Activated CD4-positive, alpha-beta memory T cell treated with anti-CD3 and anti-CD28 coated beads, Interleukin-2, amount 10 ng/mL, durations not matched to agents 7 days and 5 days (primary cell): ENCODE measurements around the gene MBD3L2B. TPM values are rescaled to one million over a fixed set of nuclear protein-coding genes. Genes with fewer than 3 reads are reported as not detected.
A peak's percentile ranks its signal among the peaks of the same experiment; 100 is the strongest.
"Not testable (repeated sequence)": the region's sequence is repeated elsewhere in the genome, so short reads cannot be mapped to it uniquely, and the experiment has no call there.

Experiments
- CTCF ChIA-PET: fragments of 350-600 bp; sonication (Branson Sonifier 250); formaldehyde crosslinking; loops from one replicate; lab custom pipeline; 2021; ENCODE audit warnings: antibody characterized with exemption, inconsistent platforms; lab: Charles Lee
- POLR2A ChIA-PET: fragments of 350-600 bp; sonication (Branson Sonifier 250); formaldehyde crosslinking; loops from one replicate; lab custom pipeline; 2021; ENCODE audit warnings: antibody characterized with exemption; lab: Charles Lee
- DNase-seq: peaks from one replicate; pipeline ENCODE4 v3.0.0-alpha.2; 2020
- H3K27ac Mint-ChIP-seq: one replicate; pipeline ENCODE4 v1.8.0; 2021; ENCODE audit warnings: mild to moderate bottlenecking, mixed read lengths
- H3K27me3 Mint-ChIP-seq: one replicate; pipeline ENCODE4 v1.8.0; 2021; ENCODE audit warnings: mixed read lengths
- H3K36me3 Mint-ChIP-seq: one replicate; pipeline ENCODE4 v1.8.0; 2021; ENCODE audit warnings: low read depth, mixed read lengths
- H3K4me1 Mint-ChIP-seq: one replicate; pipeline ENCODE4 v1.8.0; 2021; ENCODE audit warnings: mixed read lengths
- H3K4me3 Mint-ChIP-seq: one replicate; pipeline ENCODE4 v1.8.0; 2021; ENCODE audit warnings: mild to moderate bottlenecking, mixed read lengths
- H3K9me3 Mint-ChIP-seq: one replicate; pipeline ENCODE4 v1.8.0; 2021; ENCODE audit warnings: mixed read lengths
- total RNA-seq, 2 experiments: library from RNA; stranded (reverse); gene quantifications; one replicate each; pipeline ENCODE4 v1.2.3, GENCODE V29; 2021

MBD3L2B gene
- total RNA-seq: not detected

GRCh38 chr19:7021331-7021730 lies at the start of gene MBD3L2B:
Gene MBD3L2B, minus strand, starts transcription at chr19:7021431. Its CDS starts 34 bp downstream, at chr19:7021397.
- DNase-seq, H3K4me1 Mint-ChIP-seq, POLR2A ChIA-PET, H3K9me3 Mint-ChIP-seq, H3K27me3 Mint-ChIP-seq, H3K36me3 Mint-ChIP-seq, CTCF ChIA-PET, H3K4me3 Mint-ChIP-seq, H3K27ac Mint-ChIP-seq: not testable (repeated sequence)

- CTCF ChIA-PET: interaction anchor here (0.8 to 3.3 kb wide), 4 partner anchors 29 to 207 kb away, joined by 3 to 11 read pairs (median 5); no protein-coding TSS in a partner anchor
- H3K27ac Mint-ChIP-seq: peak overlapping the region; percentile 91
- no peaks in the 10 kb centered on the region for H3K27me3 Mint-ChIP-seq
Observed at GRCh38 chr19:7069904-7070226, 48.6 kb upstream of the MBD3L2B start.

GRCh38 chr19:7069042-7069903 lies 48.0 kb upstream of the MBD3L2B start, which contains the start of gene ZNF557:
Gene ZNF557, plus strand, starts transcription at chr19:7069703. Its CDS starts 5,372 bp downstream, at chr19:7075075.
- CTCF ChIA-PET: interaction anchor here (0.8 to 3.3 kb wide), 6 partner anchors 30 to 933 kb away, joined by 3 to 12 read pairs (median 6); no protein-coding TSS in a partner anchor
- Mint-ChIP-seq H3K36me3 (peaks cover 41% of the 10 kb centered on the region), H3K4me1 (peaks cover 24% of the 10 kb centered on the region), H3K27ac (peak within 1 kb of the TSS; percentile 91), H3K9me3 (peaks cover 10% of the 10 kb centered on the region), H3K27me3 (no peaks in the 10 kb centered on the region), H3K4me3 (peak within 1 kb of the TSS; percentile 96)
- DNase-seq: peak; percentile 99
- POLR2A ChIA-PET: interaction anchor here (0.9 to 3.1 kb wide), 15 partner anchors 9 to 800 kb away, joined by 3 to 38 read pairs (median 4); partner anchors contain the start of genes ARHGEF18, GPR108, PET100 and SH2D3A

More at GRCh38 chr19:7069904-7070226, 48.6 kb upstream of the MBD3L2B start:
- Mint-ChIP-seq H3K36me3 (peaks cover 47% of the 10 kb centered on the region), H3K4me1 (peaks cover 24% of the 10 kb centered on the region), H3K9me3 (peaks cover 10% of the 10 kb centered on the region), H3K4me3 (peak overlapping the region; percentile 96)
- no peak for DNase-seq
- POLR2A ChIA-PET: interaction anchor here (1.0 to 3.1 kb wide), 15 partner anchors 8 to 799 kb away, joined by 3 to 38 read pairs (median 4); partner anchors contain the start of genes ARHGEF18, GPR108, PET100 and SH2D3A

GRCh38 chr19:7068599-7068998 lies 47.4 kb upstream of the MBD3L2B start:
- ChIA-PET CTCF (interaction anchor here (1.0 to 3.3 kb wide), 5 partner anchors 31 to 934 kb away, joined by 3 to 12 read pairs (median 7); no protein-coding TSS in a partner anchor), POLR2A (interaction anchor here (0.9 to 3.1 kb wide), 10 partner anchors 13 to 800 kb away, joined by 3 to 38 read pairs (median 4); partner anchors contain the start of genes ARHGEF18 and SH2D3A)
- DNase-seq: no peak
- H3K27me3 Mint-ChIP-seq: no peaks in the 10 kb centered on the region
- peak overlapping the region; percentile 91 for H3K27ac Mint-ChIP-seq
- peaks cover 8% of the 10 kb centered on the region for H3K9me3 Mint-ChIP-seq
- peak overlapping the region; percentile 96 for H3K4me3 Mint-ChIP-seq
- peaks cover 24% of the 10 kb centered on the region for H3K4me1 Mint-ChIP-seq
- peaks cover 34% of the 10 kb centered on the region for H3K36me3 Mint-ChIP-seq

GRCh38 chr19:7067716-7068115 lies 46.5 kb upstream of the MBD3L2B start:
- Mint-ChIP-seq H3K27me3 (no peaks in the 10 kb centered on the region), H3K9me3 (peaks cover 6% of the 10 kb centered on the region), H3K4me3 (no peak overlapping the region), H3K36me3 (peaks cover 28% of the 10 kb centered on the region), H3K27ac (no peak overlapping the region), H3K4me1 (peaks cover 24% of the 10 kb centered on the region)
- no peak for DNase-seq
- CTCF ChIA-PET: interaction anchor here (1.7 to 3.3 kb wide), 3 partner anchors 32 to 55 kb away, joined by 4 to 12 read pairs (median 11); no protein-coding TSS in a partner anchor
- POLR2A ChIA-PET: interaction anchor here (3.1 kb wide), 1 partner anchor 31 kb away, joined by 38 read pairs; no protein-coding TSS in a partner anchor

GRCh38 chr19:7067122-7067521 lies 45.9 kb upstream of the MBD3L2B start:
- POLR2A ChIA-PET, H3K9me3 Mint-ChIP-seq, DNase-seq, H3K4me3 Mint-ChIP-seq, H3K27me3 Mint-ChIP-seq, H3K27ac Mint-ChIP-seq, CTCF ChIA-PET: not testable (repeated sequence)
- peaks cover 22% of the 10 kb centered on the region for H3K36me3 Mint-ChIP-seq
- peaks cover 19% of the 10 kb centered on the region for H3K4me1 Mint-ChIP-seq

GRCh38 chr19:7063764-7064418 lies 42.7 kb upstream of the MBD3L2B start:
- H3K27me3 Mint-ChIP-seq: no peaks in the 10 kb centered on the region
- peaks cover under 1% of the 10 kb centered on the region for H3K9me3 Mint-ChIP-seq
- CTCF ChIA-PET: no interaction called here
- H3K27ac Mint-ChIP-seq: no peak overlapping the region
- DNase-seq: no peak
- H3K4me1 Mint-ChIP-seq: peaks cover 4% of the 10 kb centered on the region
- no peak overlapping the region for H3K4me3 Mint-ChIP-seq
- peaks cover under 1% of the 10 kb centered on the region for H3K36me3 Mint-ChIP-seq
- POLR2A ChIA-PET: no interaction called here

GRCh38 chr19:7063339-7063738 lies 42.1 kb upstream of the MBD3L2B start:
- Mint-ChIP-seq H3K27me3 (no peaks in the 10 kb centered on the region), H3K27ac (no peak overlapping the region), H3K4me3 (no peak overlapping the region), H3K36me3 (no peaks in the 10 kb centered on the region), H3K4me1 (no peaks in the 10 kb centered on the region), H3K9me3 (no peaks in the 10 kb centered on the region)
- no peak for DNase-seq
- ChIA-PET CTCF (no interaction called here), POLR2A (no interaction called here)

GRCh38 chr19:7059977-7060376 lies 38.7 kb upstream of the MBD3L2B start:
- DNase-seq, H3K36me3 Mint-ChIP-seq, H3K27me3 Mint-ChIP-seq, H3K4me1 Mint-ChIP-seq, CTCF ChIA-PET, POLR2A ChIA-PET, H3K9me3 Mint-ChIP-seq, H3K4me3 Mint-ChIP-seq, H3K27ac Mint-ChIP-seq: not testable (repeated sequence)

- H3K4me3 Mint-ChIP-seq, H3K9me3 Mint-ChIP-seq, H3K27me3 Mint-ChIP-seq, H3K27ac Mint-ChIP-seq, POLR2A ChIA-PET, H3K4me1 Mint-ChIP-seq, DNase-seq, H3K36me3 Mint-ChIP-seq, CTCF ChIA-PET: not testable (repeated sequence)
Observed at GRCh38 chr19:7058576-7058975, 37.3 kb upstream of the MBD3L2B start, which contains the start of gene MBD3L3. Gene MBD3L3, minus strand, starts transcription at chr19:7058676. Its CDS starts 71 bp downstream, at chr19:7058605.

GRCh38 chr19:7056371-7056770 lies 35.1 kb upstream of the MBD3L2B start:
- CTCF ChIA-PET, POLR2A ChIA-PET, DNase-seq, H3K4me1 Mint-ChIP-seq, H3K27ac Mint-ChIP-seq, H3K4me3 Mint-ChIP-seq, H3K36me3 Mint-ChIP-seq, H3K9me3 Mint-ChIP-seq, H3K27me3 Mint-ChIP-seq: not testable (repeated sequence)

- H3K4me3 Mint-ChIP-seq, DNase-seq, H3K36me3 Mint-ChIP-seq, POLR2A ChIA-PET, H3K4me1 Mint-ChIP-seq, H3K27me3 Mint-ChIP-seq, CTCF ChIA-PET, H3K27ac Mint-ChIP-seq, H3K9me3 Mint-ChIP-seq: not testable (repeated sequence)
Observed at GRCh38 chr19:7055679-7056078, 34.4 kb upstream of the MBD3L2B start.
